CD14-positive monocyte (primary cell): ENCODE data around the gene KYNU. TPM values are rescaled to one million over a fixed set of nuclear protein-coding genes. Genes with fewer than 3 reads are reported as not detected.

Experiments
- DNase-seq, 3 donors: peaks; one replicate each; pipeline ENCODE4 v3.0.0-alpha.2; 2011 to 2022
- H2AFZ ChIP-seq: 2 replicates; pipeline ENCODE4 v1.6.0; 2012; ENCODE audit warnings: mild to moderate bottlenecking, low read depth, low read length, inconsistent platforms; ENCODE audit not compliant: insufficient read depth, poor library complexity, severe bottlenecking
- H3K27ac ChIP-seq, 2 donors: 1 replicate in 1 of 2; 2 replicates in 1 of 2; pipeline ENCODE4 v1.5.1; 2012 to 2013; ENCODE audit warnings: low read length in 2 of 2, control low read depth in 1 of 2, inconsistent platforms in 1 of 2, low read depth in 1 of 2, mild to moderate bottlenecking in 1 of 2
- H3K27me3 ChIP-seq, 2 donors: one replicate each; pipeline versions ENCODE4 v1.6.0 to v1.6.1; 2011 to 2013; ENCODE audit warnings: low read length in 2 of 2; ENCODE audit not compliant: control insufficient read depth in 2 of 2, insufficient read depth in 2 of 2
- H3K36me3 ChIP-seq, 2 donors: replicated peaks in 1 of 2; 1 replicate in 1 of 2; 2 replicates in 1 of 2; pipeline versions ENCODE4 v1.5.1 to v1.6.1; 2012 to 2013; ENCODE audit warnings: low read length in 2 of 2, control low read depth in 1 of 2, inconsistent platforms in 1 of 2, mild to moderate bottlenecking in 1 of 2; ENCODE audit not compliant: insufficient read depth in 2 of 2, control insufficient read depth in 1 of 2
- H3K4me1 ChIP-seq, 2 donors: 1 replicate in 1 of 2; 2 replicates in 1 of 2; pipeline versions ENCODE4 v1.5.1 to v1.6.1; 2012 to 2013; ENCODE audit warnings: low read length in 2 of 2, control low read depth in 1 of 2, inconsistent platforms in 1 of 2, mild to moderate bottlenecking in 1 of 2, moderate library complexity in 1 of 2; ENCODE audit not compliant: insufficient read depth in 2 of 2, control insufficient read depth in 1 of 2
- H3K4me2 ChIP-seq: replicated peaks from 2 replicates; pipeline ENCODE3; 2012; ENCODE audit warnings: low read length, moderate library complexity, mild to moderate bottlenecking; ENCODE audit not compliant: poor library complexity, severe bottlenecking; ENCODE audit errors: extremely low read depth
- H3K4me3 ChIP-seq, 3 experiments: fragments of 200-600 bp in 1 of 3; sonication (generic) in 1 of 3; replicated peaks in 1 of 3; 1 replicate in 2 of 3; 2 replicates in 1 of 3; pipeline ENCODE4 v1.5.1; 2011 to 2013; ENCODE audit warnings: low read length in 3 of 3, mild to moderate bottlenecking in 3 of 3, control low read depth in 2 of 3, low read depth in 2 of 3, inconsistent platforms in 1 of 3, moderate library complexity in 1 of 3
- H3K79me2 ChIP-seq: 2 replicates; pipeline ENCODE4 v1.6.0; 2012; ENCODE audit warnings: mild to moderate bottlenecking, control low read depth, inconsistent platforms, low read length, moderate library complexity; ENCODE audit not compliant: insufficient read depth
- H3K9ac ChIP-seq: 2 replicates; pipeline ENCODE4 v1.6.0; 2017; ENCODE audit warnings: low read length, mild to moderate bottlenecking; ENCODE audit not compliant: insufficient read depth, poor library complexity, severe bottlenecking
- H3K9me3 ChIP-seq, 2 donors: replicated peaks in 1 of 2; 1 replicate in 1 of 2; 2 replicates in 1 of 2; pipeline versions ENCODE4 v1.5.1 to v1.6.1; 2012 to 2013; ENCODE audit warnings: low read length in 2 of 2, control low read depth in 1 of 2; ENCODE audit not compliant: control insufficient read depth in 1 of 2, insufficient read depth in 1 of 2
- H4K20me1 ChIP-seq: 2 replicates; pipeline ENCODE4 v1.6.0; 2012; ENCODE audit warnings: mild to moderate bottlenecking, low read length, control low read depth, moderate library complexity; ENCODE audit not compliant: insufficient read depth
- H3K27ac Mint-ChIP-seq, 7 donors: one replicate each; pipeline ENCODE4 v1.8.0; 2020; ENCODE audit warnings: mild to moderate bottlenecking in 7 of 7, mixed read lengths in 7 of 7, moderate library complexity in 6 of 7, inconsistent platforms in 2 of 7
- H3K27me3 Mint-ChIP-seq, 3 donors: one replicate each; pipeline ENCODE4 v1.8.0; 2021 to 2022; ENCODE audit warnings: low read depth in 3 of 3, mild to moderate bottlenecking in 3 of 3, mixed read lengths in 3 of 3, moderate library complexity in 3 of 3, inconsistent platforms in 1 of 3
- H3K36me3 Mint-ChIP-seq, 2 donors: one replicate each; pipeline ENCODE4 v1.8.0; 2020; ENCODE audit warnings: mixed read lengths in 2 of 2, inconsistent platforms in 1 of 2, mild to moderate bottlenecking in 1 of 2
- H3K4me1 Mint-ChIP-seq: one replicate; pipeline ENCODE4 v1.8.0; 2020; ENCODE audit warnings: mild to moderate bottlenecking, mixed read lengths
- H3K4me3 Mint-ChIP-seq, 2 donors: one replicate each; pipeline ENCODE4 v1.8.0; 2020; ENCODE audit warnings: mild to moderate bottlenecking in 2 of 2, mixed read lengths in 2 of 2, moderate library complexity in 1 of 2
- H3K9me3 Mint-ChIP-seq, 7 donors: one replicate each; pipeline ENCODE4 v1.8.0; 2020 to 2022; ENCODE audit warnings: mixed read lengths in 7 of 7, mild to moderate bottlenecking in 6 of 7, moderate library complexity in 6 of 7, inconsistent platforms in 2 of 7
- CTCF ChIP-seq: fragments of 200-600 bp; IDR thresholded peaks from one replicate; pipeline ENCODE4 v1.8.0; 2022; ENCODE audit warnings: antibody characterized with exemption, mild to moderate bottlenecking
- intact Hi-C, 2 donors: fragments of 100-400 bp; cut with micrococcal nuclease; formaldehyde crosslinking; loops; one replicate each; pipeline versions ENCODE4 v1.15.0 to v1.15.1; 2023
- polyA plus RNA-seq, 3 donors: library from polyadenylated mRNA; depleted of rRNA in 1 of 3; unstranded in 2 of 3; stranded (reverse) in 1 of 3; fragments of 300-500 nt in 2 of 3; fragments of >200 nt in 1 of 3; fragmentation: Illumina TruSeq in 2 of 3; gene quantifications; 1 replicate in 2 of 3; 2 replicates in 1 of 3; pipeline ENCODE4 v1.2.3, GENCODE V29; 2012 to 2021

KYNU gene
- polyA plus RNA-seq, 3 donors: 40.7 to 132 (median 131) TPM

- Mint-ChIP-seq H3K36me3 (peaks cover 62 to 65% of the 10 kb centered on the region in 2 donors), H3K27ac (no peak overlapping the region)
- no peak overlapping the region for H3K9ac ChIP-seq
Observed at GRCh38 chr2:142944264-142944663, 66.8 kb downstream of the KYNU start.

GRCh38 chr2:142944721-142945120, 67.3 kb downstream of the KYNU start:
- no peak overlapping the region for H2AFZ ChIP-seq
- Mint-ChIP-seq H3K4me1 (no peaks in the 10 kb centered on the region), H3K27ac (no peak overlapping the region), H3K9me3 (peaks cover 12 to 19% (median 17%) of the 10 kb centered on the region in 7 donors), H3K27me3 (peaks cover 0 to 1% (median 0%) of the 10 kb centered on the region in 3 donors), H3K4me3 (no peak overlapping the region), H3K36me3 (peaks cover 64 to 65% of the 10 kb centered on the region in 2 donors)
- peaks cover 87% of the 10 kb centered on the region for H4K20me1 ChIP-seq
- H3K27ac ChIP-seq: no peak overlapping the region
- no peaks in the 10 kb centered on the region for H3K4me1 ChIP-seq
- DNase-seq: no peak
- H3K9ac ChIP-seq: no peak overlapping the region
- peaks cover 33 to 53% of the 10 kb centered on the region in 2 donors for H3K36me3 ChIP-seq
- intact Hi-C loops: no loop called here
- H3K27me3 ChIP-seq: no peaks in the 10 kb centered on the region
- no peaks in the 10 kb centered on the region for H3K79me2 ChIP-seq
- no peak for TF ChIP-seq CTCF
- H3K4me2 ChIP-seq: no peak overlapping the region
- H3K9me3 ChIP-seq: peaks cover 12 to 19% of the 10 kb centered on the region in 2 donors
- H3K4me3 ChIP-seq: no peak overlapping the region

More at GRCh38 chr2:142944264-142944663, 66.8 kb downstream of the KYNU start:
- DNase-seq: no peak
- H3K4me2 ChIP-seq: no peak overlapping the region
- intact Hi-C loops: no loop called here
- no peaks in the 10 kb centered on the region for H3K4me1 ChIP-seq
- no peak for TF ChIP-seq CTCF
- no peaks in the 10 kb centered on the region for H3K27me3 ChIP-seq
- H3K4me1 Mint-ChIP-seq: no peaks in the 10 kb centered on the region
- peaks cover 8 to 14% (median 13%) of the 10 kb centered on the region in 7 donors for H3K9me3 Mint-ChIP-seq
- no peak overlapping the region for H3K4me3 Mint-ChIP-seq
- H4K20me1 ChIP-seq: peaks cover 91% of the 10 kb centered on the region
- H3K4me3 ChIP-seq: no peak overlapping the region
- H3K27ac ChIP-seq: no peak overlapping the region
- peaks cover 8 to 14% of the 10 kb centered on the region in 2 donors for H3K9me3 ChIP-seq
- no peaks in the 10 kb centered on the region for H3K79me2 ChIP-seq
- peaks cover 0 to 1% (median 0%) of the 10 kb centered on the region in 3 donors for H3K27me3 Mint-ChIP-seq
- peaks cover 28 to 50% of the 10 kb centered on the region in 2 donors for H3K36me3 ChIP-seq
- H2AFZ ChIP-seq: no peak overlapping the region
